HG03196 (cell line): Measurements from ENCODE around the gene ARPC1A.
"Not testable (repeated sequence)": the region's sequence is repeated elsewhere in the genome, so short reads cannot be mapped to it uniquely, and the experiment has no call there.

ENCODE experiments used
- ATAC-seq: cut with Tn5 transposase; IDR thresholded peaks from one replicate; pipeline ENCODE4 v1.9.1; 2021; ENCODE audit not compliant: unreplicated experiment

The ARPC1A gene

DNA sequence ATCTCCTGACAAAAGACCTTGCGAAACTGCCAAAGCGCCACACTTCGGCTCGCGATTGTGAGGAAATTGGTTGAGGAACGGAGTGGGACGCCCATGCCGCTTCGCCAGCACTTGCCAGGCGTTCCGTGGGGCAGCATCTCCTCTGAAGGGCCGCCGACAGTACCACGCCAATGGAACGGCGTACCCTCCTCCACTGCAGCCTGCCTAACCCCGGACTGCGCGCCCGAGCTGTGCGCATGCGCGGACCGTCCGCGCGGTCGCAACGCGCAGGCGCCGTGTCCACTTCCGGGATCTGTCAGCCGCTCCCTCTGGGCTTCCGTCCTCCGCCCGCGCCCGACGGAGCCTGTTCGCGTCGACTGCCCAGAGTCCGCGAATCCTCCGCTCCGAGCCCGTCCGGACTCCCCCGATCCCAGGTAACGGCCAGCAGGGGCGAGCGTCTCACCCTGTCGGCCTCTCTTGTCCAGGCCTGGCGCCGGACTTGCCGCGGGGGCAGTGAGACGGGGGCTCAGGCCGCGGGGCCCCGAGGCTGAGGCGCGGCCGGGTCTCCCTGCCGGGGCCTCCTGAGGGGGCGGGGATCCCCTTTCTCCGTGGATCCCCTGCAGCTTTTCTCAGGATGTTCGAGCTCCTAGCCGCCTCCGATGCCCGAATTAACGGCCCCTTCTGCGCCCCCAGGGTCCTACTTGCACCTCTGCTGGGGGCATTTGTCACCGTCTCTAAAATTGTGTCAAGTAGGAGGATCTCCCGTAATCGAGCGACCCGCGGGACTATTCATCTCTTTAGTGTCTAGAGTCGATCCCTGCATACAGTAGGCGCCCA lies at the start of gene ARPC1A:
ARPC1A (plus strand) TSS at position 307 of the 816 bp plus-strand sequence. CDS start 7,456 bp downstream, outside the sequence.
- peak; percentile 83 for ATAC-seq

DNA sequence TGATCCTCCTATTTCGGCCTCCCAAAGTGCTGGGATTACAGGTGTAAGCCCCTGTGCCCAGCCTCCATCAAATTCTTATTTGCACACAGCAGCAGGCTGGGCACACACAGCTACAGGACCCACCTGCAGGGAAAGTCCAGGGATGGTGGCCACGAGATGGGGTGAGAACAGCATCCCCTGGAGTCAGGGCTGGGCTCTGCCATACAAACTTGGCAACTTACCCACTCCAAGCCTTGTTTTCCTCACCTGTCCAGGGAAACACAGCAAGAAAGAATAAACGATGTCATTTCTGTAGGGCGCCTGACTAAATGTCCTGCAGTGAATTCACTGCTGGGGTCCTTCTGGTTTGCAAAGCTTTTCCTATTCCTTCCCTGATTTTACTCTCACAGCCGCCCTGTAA lies 47.5 kb upstream of the ARPC1A start:
- ATAC-seq = no peak

DNA sequence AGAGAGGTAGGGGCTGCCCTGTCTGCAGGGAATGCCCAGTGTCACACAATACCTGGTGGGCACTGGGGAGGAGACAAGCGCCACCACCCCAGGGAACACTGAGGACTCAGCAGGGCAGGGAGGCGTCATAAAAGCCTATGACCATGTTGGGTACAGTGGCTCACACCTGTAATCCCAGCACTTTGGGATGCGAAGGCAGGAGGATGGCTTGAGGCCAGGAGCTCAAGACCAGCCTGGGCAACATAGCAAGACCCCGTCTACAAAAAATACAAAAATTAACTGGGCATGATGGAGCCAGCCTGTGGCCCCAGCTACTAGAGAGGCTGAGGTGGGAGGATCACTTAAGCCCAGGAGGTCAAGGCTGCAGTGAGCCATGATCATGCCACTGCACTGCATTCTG lies 41.5 kb upstream of the ARPC1A start:
- ATAC-seq = not testable (repeated sequence)

DNA sequence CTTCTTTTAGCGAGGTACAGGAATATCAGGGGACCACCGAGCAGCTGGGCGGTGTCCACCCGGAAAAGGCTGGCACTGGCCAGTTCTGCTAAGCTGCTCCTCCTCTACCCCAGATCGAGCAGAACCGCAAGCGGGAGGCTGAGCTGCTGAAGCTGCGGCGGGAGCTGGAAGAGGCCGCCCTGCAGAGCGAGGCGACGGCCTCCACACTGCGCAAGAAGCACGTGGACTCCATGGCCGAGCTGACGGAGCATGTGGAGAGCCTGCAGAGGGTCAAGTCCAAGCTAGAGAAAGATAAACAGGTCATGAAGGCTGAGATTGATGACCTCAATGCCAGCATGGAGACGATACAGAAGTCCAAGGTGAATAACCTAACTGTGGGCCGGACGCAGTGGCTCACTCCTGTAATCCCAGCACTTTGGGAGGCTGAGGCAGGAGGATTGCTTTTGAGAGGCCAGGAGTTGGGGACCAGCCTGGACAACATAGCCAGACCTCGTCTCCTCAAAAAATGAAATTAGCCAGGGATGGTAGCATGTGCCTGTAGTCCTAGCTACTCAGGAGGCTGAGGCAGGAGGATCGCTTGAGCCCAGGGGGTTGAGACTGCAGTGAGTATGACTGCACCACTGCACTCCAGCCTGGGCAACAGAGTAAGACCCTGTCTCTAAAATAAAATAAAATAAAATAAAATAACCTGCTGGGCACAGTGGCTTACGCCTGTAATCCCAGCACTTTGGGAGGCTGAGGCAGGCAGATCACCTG lies 37.7 kb upstream of the ARPC1A start:
- no peak for ATAC-seq

DNA sequence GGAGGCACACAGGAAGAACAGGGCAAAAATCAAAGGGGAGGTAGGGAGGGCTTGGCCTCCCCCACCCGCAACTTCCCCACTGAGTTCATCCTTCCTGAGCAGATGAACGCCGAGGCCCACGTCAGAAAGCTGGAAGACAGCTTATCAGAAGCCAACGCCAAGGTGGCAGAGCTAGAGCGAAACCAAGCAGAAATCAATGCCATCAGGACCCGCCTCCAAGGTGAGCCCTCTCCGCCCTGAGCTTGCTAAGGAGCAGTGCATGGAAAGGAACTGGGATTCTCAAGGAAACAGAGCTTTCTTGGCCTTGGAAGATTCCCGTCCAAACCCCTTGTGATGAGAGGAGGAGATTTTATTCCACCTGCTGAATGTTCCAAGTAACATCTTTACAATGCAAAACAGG lies 36.5 kb upstream of the ARPC1A start:
- no peak for ATAC-seq

DNA sequence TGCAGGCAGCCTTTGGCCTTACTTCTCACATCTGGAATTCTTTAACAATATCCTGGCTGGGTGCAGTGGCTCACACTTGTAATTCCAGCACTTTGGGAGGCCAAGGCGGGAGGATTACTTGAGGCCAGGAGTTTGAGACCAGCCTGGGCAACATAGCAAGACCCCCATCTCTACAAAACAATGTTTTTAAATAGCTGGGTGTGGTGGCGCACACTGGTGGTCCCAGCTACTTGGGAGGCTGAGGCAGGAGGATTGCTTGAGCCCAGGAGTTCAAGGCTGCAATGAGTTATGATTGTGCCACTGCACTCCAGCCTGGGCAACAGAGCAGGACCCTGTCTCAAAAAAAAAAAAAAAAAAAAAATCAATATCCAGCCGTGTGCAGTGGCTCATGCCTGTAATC lies 35.5 kb upstream of the ARPC1A start:
- not testable (repeated sequence) for ATAC-seq

DNA sequence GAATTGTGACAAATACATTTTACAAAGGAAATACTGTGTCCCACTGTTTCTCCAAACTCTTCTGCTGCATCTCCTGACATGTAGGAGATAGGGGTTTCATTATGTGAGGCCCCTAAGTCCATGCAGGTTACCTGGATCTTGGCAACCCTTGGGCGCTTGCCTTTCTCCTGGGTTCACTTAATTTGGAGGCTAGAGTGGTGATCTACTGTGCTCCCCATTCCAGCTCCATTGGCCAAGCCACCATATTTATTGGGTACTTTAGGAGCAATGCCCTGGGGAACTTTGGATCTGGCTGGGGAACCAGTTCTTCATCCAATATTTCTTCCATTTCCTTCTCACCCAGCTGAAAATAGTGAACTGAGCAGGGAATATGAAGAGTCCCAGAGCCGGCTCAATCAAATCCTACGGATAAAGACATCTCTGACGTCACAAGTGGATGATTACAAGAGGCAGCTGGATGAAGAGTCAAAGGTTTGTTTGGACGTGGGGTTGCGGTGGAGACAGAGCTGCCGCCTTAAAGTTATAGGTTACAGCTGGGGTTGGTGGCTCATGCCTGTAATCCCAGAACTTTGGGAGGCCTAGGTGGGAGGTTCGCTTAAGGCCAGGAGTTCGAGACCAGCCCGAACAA lies 34.6 kb upstream of the ARPC1A start:
- no peak for ATAC-seq

DNA sequence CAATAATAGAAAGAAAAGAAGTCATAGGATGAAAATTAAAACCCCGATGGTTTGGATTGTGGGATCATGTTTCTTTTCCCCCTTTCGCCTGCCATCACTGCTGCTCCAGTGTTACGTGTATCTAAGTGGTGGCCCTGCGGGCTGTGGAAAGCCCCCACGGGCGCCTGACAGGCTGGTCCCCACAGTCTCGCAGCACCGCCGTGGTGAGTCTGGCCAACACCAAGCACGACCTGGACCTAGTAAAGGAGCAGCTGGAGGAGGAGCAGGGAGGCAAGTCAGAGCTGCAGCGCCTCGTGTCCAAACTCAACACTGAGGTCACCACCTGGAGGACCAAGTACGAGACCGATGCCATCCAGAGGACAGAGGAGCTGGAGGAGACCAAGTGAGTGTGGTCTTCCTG lies 33.6 kb upstream of the ARPC1A start:
- ATAC-seq = no peak

DNA sequence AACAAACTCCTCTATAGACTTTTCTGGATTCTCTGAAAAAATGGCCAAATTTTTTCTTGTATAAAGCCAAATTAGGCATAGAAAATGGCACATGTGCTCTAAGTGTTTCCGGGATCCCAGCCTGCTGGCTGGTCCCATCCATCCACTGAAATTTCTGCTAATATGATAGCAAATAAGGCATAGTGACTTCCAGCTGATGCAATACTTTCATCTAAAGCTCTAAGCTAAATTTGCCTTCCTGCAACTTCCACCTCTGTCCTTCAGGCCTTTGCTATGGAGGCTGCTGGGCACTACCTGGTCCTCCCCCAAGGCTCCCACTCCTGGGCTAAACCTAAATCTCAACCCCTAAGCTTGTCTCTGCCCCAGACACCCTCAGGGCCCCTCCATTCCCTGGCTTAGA lies 32.5 kb upstream of the ARPC1A start:
- no peak for ATAC-seq

DNA sequence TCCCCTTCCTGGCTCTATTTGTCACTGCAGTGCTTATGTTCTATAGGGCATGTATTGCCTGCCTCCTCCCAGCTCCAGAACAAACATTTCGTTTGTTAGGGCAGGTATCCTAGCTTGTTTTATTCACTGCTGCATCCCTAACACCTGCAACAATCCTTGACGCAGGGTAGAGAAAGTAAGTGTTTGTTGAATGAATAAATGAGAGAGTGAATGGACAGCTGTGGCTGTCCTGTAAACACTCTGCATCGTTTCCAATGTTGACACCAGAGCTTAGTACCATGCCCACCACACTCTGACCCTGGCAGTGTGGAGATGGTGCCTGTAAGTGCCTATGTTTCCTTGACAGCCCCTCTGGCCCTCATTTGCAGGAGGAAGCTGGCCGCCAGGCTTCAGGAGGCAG lies 32.0 kb upstream of the ARPC1A start:
- ATAC-seq = no peak

DNA sequence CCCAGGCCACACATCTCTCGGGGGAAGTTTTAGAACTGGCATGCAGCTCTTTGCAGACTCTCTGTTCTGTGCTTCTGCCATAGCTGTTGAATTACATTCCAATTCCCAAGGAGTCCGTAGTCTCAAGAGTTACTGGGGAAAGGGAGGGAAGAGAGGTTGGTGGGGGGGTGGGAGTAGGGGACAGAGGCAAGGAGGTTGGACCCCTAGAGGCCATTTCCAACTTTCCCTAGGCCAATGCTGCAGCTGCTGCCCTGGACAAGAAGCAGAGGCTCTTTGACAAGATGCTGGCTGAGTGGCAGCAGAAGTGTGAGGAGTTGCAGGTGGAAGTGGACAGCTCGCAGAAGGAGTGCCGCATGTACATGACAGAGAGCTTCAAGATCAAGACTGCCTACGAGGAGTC lies 29.2 kb upstream of the ARPC1A start:
- ATAC-seq = no peak

DNA sequence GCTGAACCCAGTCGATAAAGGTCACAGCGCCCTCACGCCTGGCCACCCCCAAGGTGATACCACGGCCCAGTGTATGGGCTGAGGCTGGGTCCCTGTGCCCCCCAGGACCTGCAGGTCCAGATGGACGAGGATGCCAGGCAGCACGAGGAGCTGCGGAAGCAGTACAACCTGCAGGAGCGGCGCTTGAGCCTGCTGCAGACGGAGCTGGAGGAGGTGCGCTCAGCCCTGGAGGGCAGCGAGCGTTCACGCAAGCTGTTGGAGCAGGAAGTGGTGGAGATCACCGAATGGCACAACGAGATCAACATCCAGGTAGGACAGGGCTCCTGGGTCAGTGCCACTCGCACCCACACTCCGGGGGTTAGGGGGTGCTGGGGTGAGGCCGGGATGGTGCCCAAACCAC lies 24.2 kb upstream of the ARPC1A start:
- ATAC-seq = no peak

DNA sequence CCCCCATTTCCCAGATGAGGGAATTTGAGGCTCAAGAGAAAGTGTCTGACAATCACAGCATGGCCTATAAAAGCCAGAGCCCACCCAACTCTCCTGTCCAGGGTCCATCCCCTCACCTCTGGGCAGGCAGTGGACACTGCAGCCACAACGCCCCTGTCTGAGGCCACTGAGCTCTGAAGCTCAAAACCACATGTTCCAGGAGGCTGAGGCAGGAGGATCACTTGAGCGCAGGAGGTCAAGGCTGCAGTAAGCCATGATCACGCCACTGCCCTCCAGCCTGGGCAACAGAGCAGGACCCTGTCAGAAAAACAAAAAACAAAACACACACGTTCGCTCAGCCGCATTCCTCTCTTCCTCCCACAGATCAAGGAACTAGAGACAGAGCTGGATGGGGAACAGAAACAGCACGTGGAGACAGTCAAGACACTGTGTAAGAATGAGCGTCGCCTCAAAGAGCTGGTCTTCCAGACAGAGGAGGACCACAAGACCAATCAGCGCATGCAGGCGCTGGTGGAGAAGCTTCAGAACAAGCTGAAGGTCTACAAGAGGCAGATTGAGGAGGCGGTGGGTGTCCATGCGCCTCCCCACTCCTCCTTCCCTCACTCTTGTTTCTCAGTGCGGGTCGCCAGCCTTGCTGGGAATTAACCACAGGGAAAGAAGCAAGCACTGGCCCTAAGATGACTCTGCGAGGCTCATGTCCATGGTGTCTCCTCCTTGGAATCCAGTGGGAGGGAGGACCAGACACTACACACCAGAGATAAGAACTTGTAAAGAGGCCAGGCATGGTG lies 20.0 kb upstream of the ARPC1A start:
- ATAC-seq = no peak

DNA sequence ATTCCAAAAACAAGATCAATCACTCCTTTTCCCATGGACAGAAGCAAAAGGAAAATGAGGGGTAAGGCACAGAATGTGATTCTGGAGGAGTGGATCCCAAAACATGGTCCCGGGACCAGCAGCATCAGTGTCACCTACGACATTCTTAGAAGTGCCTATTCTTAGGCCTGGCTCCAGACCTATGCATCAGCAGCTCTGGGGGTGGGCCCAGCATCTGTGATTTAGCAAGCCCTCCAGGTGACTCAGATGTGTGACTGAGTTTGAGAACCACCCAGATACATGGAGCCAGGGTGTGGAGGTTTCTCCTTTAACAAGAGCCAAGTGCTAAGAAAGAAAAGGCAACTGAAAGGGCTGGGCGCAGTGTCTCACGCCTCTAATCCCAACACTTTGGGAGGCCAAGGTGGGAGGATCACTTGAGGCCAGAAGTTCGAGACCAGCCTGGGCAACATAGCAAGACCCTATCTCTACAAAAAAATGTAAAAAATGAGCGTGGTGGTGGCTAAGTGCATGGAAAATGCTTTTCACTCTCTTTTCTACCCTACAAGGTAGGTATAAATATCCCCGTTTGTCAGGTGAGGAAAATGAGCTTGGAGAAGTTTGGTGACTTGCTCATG lies 17.1 kb upstream of the ARPC1A start:
- no peak for ATAC-seq

DNA sequence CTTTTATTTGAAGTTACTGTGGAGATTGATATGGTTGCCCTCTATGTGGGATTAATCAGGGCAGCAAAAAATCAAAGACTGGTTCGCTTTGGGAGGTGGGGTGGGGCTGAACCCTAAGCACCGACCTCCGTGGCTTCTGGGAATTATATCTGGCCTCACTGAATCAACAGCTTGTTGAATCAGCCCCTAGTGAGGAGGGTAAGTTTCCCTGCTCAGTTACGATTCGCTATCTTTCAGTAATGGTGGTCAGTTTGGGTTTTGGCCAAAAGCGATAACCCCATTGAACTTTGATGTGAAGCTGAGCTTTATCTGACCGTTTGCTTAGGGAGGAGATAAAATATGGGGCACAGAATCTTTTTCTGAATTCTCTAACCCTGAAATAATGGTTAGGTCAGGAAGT lies 16.6 kb upstream of the ARPC1A start:
- ATAC-seq = no peak

DNA sequence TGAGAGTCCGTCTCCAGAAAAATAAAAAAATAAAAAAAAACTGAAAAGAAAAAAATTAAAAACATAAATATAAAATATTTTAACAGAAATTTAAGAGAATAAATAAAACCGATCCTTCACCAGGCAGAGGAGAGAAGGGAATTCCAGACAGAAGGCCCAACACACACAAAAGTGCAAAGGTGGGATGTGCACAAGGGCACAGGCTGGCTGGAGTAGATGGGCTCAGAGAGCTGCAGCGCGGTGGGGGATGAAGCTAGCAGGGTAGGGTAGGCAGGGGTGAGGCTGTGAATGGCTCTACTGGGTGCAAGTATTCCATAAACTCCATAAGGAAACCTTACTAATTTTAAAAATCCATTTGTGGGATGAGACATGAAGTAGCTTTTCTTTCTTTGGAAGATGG lies 15.7 kb upstream of the ARPC1A start:
- ATAC-seq = no peak

DNA sequence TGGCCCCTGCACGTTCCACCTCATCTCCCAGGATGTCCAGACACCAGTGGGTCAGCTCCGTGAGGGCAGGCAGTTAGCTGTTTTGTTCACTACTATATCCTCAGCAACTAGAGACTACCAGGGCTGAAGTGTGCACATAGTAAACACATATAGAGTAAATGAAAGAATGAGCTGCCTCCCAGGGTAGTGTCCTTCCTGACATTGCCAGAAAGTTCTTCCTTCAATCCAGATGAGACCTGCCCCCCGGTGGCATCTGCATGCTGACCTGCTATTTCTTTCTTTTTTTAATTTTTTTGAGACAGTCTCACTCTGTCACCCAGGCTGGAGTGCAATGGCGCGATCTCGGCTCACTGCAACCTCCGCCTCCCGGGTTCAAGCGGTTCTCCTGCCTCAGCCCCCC lies 14.0 kb upstream of the ARPC1A start:
- no peak for ATAC-seq

DNA sequence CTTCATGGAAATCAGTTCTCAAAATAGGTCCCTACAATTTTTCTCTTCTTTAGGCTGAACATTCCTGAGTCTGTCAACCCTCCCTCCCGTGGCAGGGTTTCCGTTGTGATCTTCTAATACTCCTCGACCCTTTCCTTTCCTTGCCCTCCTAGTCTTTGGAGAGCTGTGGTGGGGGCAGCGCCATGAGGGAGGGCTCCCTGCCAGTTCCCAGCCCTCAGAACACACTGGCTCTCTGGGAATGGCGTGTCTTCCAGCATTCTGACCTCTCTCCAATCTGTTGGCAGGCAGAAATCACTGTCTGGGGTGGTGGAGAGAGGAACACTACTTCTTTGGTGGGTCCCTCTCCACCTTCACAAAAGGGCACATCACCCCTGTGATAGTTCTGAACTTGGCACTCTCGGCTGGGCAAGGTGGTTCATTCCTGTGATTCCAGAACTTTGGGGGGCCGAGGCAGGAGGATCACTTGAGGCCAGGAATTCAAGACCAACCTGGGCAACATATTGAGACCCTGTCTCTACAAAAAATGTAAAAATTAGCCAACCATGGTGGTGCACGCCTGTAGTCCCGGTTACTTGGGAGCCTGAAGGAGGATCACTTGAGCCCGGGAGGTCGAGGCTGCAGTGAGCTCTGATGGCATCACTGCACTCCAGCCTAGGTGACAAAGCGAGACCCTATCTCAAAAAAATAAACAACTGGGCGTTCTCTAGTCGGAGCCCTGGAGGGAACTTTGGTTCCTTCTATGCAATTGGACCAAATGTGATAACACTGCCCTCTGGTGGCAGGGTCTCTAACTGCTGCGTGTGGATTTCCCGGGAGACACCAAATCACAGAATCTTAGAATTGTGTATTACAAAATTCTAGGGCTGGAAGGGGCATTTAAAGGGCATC lies 13.1 kb upstream of the ARPC1A start:
- ATAC-seq = no peak

DNA sequence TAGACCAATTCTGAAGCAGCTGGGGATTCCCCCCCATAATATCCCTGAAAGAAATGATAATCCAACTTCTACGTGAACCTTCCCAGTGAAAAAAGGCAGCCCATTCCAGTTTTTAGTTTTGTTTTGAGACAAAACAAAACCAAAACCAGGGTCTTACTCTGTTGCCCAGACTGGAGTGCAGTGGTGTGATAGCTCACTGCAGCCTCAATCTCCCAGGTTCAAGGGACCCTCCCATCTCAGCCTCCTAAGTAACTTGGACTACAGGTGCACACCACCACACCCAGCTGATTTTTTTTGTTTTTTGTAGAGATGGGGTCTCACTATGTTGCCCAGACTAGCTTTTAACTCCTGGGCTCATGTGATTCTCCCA lies 12.5 kb upstream of the ARPC1A start:
- no peak for ATAC-seq

DNA sequence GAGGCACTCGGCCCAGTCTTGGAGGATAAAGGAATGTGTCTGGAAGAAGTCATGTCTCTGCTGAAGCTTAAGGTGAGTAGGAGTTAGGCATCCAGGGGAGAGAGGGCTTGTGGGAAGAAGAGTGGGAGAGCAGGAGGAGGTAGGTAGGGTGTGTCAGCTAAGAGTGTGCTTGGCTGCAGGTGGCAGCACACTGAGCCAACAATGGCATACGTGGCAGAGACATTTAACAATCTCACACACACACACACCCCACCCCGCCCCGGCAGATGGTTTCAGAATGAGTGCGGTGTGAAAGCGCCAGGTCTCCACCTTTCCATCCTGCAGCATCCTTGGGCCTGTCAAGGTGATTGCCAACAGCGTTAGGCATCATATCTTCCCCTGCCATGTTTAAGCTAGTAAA lies 11.2 kb upstream of the ARPC1A start:
- ATAC-seq = no peak
